ENCODE results near the gene ZCCHC14. TPM values are rescaled to one million over a fixed set of nuclear protein-coding genes. Genes with fewer than 3 reads are reported as not detected.

ZCCHC14 gene
- total and polyA plus RNA-seq, 10 of the 15 experiments (the other 5 are each of a cell fraction or from before 2014, with no cell fraction given), result 0.02 to 0.26 (median 0.05) TPM; not detected in 3

DNA sequence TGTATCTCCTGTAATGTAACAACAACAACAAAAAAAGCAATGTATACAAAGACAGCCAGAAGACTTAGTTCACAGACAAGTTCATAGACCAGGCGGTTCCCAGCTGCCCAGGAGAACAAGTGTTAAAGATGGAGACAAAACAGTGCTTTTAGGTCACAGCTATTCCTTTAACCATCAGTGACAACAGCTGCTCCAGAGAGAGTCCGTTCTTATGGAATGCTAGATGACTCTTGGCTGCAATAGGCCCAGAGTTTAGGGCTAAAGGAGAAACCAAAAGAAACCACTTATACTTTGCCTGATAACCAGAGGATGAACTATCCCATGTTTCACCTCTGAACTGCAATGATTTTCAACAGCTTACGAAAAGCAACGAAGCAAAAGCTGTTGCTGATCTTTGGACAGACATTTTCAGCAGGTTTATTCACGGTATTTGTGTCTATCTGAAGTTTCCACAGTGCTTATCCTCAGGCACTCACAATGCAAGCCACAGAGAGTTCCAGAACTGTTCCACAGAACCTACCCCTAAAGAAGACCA lies 6.0 kb downstream of the ZCCHC14 start (continued):
- TF ChIP-seq, protein P1, sequence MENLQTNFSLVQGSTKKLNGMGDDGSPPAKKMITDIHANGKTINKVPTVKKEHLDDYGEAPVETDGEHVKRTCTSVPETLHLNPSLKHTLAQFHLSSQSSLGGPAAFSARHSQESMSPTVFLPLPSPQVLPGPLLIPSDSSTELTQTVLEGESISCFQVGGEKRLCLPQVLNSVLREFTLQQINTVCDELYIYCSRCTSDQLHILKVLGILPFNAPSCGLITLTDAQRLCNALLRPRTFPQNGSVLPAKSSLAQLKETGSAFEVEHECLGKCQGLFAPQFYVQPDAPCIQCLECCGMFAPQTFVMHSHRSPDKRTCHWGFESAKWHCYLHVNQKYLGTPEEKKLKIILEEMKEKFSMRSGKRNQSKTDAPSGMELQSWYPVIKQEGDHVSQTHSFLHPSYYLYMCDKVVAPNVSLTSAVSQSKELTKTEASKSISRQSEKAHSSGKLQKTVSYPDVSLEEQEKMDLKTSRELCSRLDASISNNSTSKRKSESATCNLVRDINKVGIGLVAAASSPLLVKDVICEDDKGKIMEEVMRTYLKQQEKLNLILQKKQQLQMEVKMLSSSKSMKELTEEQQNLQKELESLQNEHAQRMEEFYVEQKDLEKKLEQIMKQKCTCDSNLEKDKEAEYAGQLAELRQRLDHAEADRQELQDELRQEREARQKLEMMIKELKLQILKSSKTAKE (IDR thresholded peaks at IDR 0.05; ENCODE audit: low read depth, poor library complexity, severe bottlenecking), result no peak
- TF ChIP-seq, protein P2, sequence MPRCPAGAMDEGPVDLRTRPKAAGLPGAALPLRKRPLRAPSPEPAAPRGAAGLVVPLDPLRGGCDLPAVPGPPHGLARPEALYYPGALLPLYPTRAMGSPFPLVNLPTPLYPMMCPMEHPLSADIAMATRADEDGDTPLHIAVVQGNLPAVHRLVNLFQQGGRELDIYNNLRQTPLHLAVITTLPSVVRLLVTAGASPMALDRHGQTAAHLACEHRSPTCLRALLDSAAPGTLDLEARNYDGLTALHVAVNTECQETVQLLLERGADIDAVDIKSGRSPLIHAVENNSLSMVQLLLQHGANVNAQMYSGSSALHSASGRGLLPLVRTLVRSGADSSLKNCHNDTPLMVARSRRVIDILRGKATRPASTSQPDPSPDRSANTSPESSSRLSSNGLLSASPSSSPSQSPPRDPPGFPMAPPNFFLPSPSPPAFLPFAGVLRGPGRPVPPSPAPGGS (IDR thresholded peaks at IDR 0.05; ENCODE audit: borderline replicate concordance, insufficient read depth, low read depth, low read length, poor library complexity, severe bottlenecking), result no peak
- TF ChIP-seq SREBF2 (IDR thresholded peaks at IDR 0.05; ENCODE audit: low read length) (no peak), ZBED1 (IDR thresholded peaks at IDR 0.05; ENCODE audit: borderline replicate concordance) (no peak), MYC (IDR thresholded peaks at IDR 0.05; ENCODE audit: insufficient read depth, insufficient read length, insufficient replicate concordance, low read length, severe bottlenecking) (no peak)

DNA sequence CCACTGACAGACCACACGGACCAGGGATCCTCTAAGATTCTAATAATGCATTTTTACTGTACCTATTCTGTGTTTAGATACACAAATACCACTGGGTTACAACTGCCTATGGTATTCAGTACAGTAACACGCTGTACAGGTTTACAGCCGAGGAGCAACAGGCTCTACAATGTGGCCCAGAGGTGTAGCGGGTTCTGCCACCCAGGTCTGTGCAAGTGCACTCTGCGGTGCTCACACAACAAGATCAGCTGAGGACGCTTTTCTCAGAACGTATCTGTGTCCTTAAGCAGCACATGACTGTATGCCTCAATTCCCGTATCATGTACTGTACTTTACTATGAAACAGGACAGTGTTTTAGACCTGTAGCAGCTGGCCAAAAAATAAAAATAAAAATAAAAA lies 6.5 kb downstream of the ZCCHC14 start:
- Histone ChIP-seq H2AFZ (ENCODE audit: control insufficient read depth, low read depth, low read length) (no peak overlapping the region), H3K9me3 (replicated peaks; ENCODE audit: control insufficient read depth, insufficient read depth, low read length) (no peaks in the 10 kb centered on the region), H3K4me3 (no peak overlapping the region), H3K36me3 (ENCODE audit: control insufficient read depth in 2 of 2, insufficient read depth in 2 of 2, low read length in 1 of 2) (no peaks in the 10 kb centered on the region), H4K20me1 (ENCODE audit: control insufficient read depth, insufficient read depth) (no peaks in the 10 kb centered on the region), H3K4me2 (ENCODE audit: control insufficient read depth, insufficient read depth) (no peak overlapping the region), H3K27me3 (replicated peaks in 1 of 2; ENCODE audit: control insufficient read depth in 2 of 2, insufficient read depth in 2 of 2, low read length in 1 of 2) (no peaks in the 10 kb centered on the region), H3K4me1 (ENCODE audit: control insufficient read depth, insufficient read depth, low read length) (no peaks in the 10 kb centered on the region), H3K27ac (ENCODE audit: control insufficient read depth, insufficient read depth) (no peak overlapping the region), H3K79me2 (ENCODE audit: control insufficient read depth, insufficient read depth, low read length) (no peaks in the 10 kb centered on the region), H3K9ac (ENCODE audit: control insufficient read depth, insufficient read depth, low read length) (no peak overlapping the region)
- FAIRE-seq (no peak), ATAC-seq (no peak), DNase-seq (ENCODE audit: low read depth, low spot score) (no peak)
- ChIA-PET RAD21 (ENCODE audit: unreplicated experiment) (no interaction called here), CTCF (no interaction called here), POLR2A (no interaction called here), SMC1A (ENCODE audit: uncharacterized antibody, unreplicated experiment) (no interaction called here)
- no TSS peak for BruUV-seq (replicated peaks)
- intact Hi-C loops (cut with micrococcal nuclease; ENCODE audit: unreplicated experiment), result no loop called here
- in situ Hi-C loops (cut with MboI), result no loop called here
- 51% methylated on average over 8 of the region's 8 CpGs for WGBS (ENCODE audit: insufficient coverage, insufficient replicate concordance, low lambda C conversion rate, missing lambda C conversion rate)
- no peak for TF ChIP-seq TCF12 (IDR thresholded peaks at IDR 0.05; ENCODE audit: low read depth, low read length)
- TF ChIP-seq BMI1 (IDR thresholded peaks at IDR 0.05; ENCODE audit: borderline replicate concordance), result no peak
- TF ChIP-seq EED (IDR thresholded peaks at IDR 0.05; ENCODE audit: low read depth), result no peak
- TF ChIP-seq, protein P3, sequence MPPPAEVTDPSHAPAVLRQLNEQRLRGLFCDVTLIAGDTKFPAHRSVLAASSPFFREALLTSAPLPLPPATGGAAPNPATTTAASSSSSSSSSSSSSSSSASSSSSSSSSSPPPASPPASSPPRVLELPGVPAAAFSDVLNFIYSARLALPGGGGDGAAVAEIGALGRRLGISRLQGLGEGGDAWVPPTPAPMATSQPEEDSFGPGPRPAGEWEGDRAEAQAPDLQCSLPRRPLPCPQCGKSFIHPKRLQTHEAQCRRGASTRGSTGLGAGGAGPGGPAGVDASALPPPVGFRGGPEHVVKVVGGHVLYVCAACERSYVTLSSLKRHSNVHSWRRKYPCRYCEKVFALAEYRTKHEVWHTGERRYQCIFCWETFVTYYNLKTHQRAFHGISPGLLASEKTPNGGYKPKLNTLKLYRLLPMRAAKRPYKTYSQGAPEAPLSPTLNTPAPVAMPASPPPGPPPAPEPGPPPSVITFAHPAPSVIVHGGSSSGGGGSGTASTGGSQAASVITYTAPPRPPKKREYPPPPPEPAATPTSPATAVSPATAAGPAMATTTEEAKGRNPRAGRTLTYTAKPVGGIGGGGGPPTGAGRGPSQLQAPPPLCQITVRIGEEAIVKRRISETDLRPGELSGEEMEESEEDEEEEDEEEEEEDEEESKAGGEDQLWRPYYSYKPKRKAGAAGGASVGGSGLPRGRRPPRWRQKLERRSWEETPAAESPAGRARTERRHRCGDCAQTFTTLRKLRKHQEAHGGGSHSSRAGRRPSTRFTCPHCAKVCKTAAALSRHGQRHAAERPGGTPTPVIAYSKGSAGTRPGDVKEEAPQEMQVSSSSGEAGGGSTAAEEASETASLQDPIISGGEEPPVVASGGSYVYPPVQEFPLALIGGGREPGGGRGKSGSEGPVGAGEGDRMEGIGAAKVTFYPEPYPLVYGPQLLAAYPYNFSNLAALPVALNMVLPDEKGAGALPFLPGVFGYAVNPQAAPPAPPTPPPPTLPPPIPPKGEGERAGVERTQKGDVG (CRISPR knock-in tag; IDR thresholded peaks at IDR 0.05), result no peak
- no peak for TF ChIP-seq ESRRA (IDR thresholded peaks at IDR 0.05; ENCODE audit: low read length)
- no peak for TF ChIP-seq CREB1 (IDR thresholded peaks at IDR 0.05; ENCODE audit: low read depth)
- no peak for TF ChIP-seq FOS (IDR thresholded peaks at IDR 0.05; ENCODE audit: borderline replicate concordance, extremely low read depth, insufficient read length)
- no peak for TF ChIP-seq BCL11A (IDR thresholded peaks at IDR 0.05; ENCODE audit: low read depth, low read length)
- no peak for TF ChIP-seq HDAC2 (IDR thresholded peaks at IDR 0.05)
- TF ChIP-seq, protein P4, sequence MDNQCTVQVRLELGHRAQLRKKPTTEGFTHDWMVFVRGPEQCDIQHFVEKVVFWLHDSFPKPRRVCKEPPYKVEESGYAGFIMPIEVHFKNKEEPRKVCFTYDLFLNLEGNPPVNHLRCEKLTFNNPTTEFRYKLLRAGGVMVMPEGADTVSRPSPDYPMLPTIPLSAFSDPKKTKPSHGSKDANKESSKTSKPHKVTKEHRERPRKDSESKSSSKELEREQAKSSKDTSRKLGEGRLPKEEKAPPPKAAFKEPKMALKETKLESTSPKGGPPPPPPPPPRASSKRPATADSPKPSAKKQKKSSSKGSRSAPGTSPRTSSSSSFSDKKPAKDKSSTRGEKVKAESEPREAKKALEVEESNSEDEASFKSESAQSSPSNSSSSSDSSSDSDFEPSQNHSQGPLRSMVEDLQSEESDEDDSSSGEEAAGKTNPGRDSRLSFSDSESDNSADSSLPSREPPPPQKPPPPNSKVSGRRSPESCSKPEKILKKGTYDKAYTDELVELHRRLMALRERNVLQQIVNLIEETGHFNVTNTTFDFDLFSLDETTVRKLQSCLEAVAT (IDR thresholded peaks at IDR 0.05), result no peak
- no peak for TF ChIP-seq TBL1XR1 (IDR thresholded peaks at IDR 0.05; ENCODE audit: low read depth, low read length)
